ENCODE results near the gene CDH15.
"Not testable (repeated sequence)": the region's sequence is repeated elsewhere in the genome, so short reads cannot be mapped to it uniquely, and the experiment has no call there.

CDH15 gene

DNA sequence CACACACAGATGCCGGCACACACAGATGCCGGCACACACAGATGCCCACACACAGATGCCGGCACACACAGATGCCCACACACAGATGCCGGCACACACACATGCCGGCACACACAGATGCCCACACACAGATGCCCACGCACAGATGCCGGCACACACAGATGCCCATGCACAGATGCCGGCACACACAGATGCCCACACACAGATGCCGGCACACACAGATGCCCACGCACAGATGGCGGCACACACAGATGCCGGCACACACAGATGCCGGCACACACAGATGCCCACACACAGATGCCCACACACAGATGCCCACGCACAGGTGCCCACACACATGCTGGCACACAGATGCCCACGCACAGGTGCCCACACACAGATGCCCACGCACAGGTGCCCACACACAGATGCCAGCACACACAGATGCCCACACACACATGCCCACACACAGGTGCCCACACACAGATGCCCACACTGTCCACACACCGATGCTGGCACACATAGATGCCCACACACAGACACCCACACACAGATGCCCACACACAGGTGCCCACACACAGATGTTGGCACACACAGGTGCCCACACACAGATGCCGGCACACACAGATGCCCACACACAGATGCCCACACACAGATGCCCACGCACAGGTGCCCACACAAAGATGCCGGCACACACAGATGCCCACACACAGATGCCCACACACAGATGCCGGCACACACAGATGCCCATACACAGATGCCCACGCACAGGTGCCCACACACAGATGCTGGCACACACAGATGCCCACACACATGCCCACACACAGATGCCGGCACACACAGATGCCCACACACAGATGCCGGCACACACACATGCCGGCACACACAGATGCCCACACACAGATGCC, 17.2 kb downstream of the CDH15 start:
- not testable (repeated sequence) for DNase-seq

DNA sequence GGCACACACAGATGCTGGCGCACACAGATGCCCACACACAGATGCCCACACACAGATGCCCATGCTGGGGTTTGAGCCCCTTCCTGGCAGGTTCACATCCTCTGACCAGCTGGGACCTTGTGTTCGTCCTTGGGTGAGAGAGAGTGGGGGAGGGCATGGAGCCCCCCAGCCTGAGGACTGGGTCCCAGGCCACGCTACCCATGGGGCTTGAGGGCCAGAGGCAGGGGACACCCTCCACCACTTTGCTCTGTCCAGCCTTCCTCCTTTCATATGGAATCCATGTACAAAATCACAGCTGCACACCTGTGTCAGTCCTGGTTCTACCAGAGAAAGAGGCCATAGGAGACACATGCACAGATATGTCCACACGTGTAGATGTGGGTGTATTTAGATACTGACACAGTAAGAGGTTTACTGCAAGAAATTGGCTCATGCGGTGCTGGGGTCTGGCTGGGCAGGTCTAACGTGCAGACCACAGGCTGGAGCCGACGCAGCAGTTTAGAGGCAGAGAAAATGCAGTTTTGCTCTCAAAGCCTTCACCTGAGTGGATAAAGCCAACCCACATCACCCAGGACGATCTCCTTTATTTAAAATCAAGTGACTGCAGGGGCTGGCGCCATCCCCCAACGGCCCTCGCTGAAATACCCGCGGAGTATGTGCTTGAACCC, 17.9 kb downstream of the CDH15 start:
- no peak for DNase-seq

DNA sequence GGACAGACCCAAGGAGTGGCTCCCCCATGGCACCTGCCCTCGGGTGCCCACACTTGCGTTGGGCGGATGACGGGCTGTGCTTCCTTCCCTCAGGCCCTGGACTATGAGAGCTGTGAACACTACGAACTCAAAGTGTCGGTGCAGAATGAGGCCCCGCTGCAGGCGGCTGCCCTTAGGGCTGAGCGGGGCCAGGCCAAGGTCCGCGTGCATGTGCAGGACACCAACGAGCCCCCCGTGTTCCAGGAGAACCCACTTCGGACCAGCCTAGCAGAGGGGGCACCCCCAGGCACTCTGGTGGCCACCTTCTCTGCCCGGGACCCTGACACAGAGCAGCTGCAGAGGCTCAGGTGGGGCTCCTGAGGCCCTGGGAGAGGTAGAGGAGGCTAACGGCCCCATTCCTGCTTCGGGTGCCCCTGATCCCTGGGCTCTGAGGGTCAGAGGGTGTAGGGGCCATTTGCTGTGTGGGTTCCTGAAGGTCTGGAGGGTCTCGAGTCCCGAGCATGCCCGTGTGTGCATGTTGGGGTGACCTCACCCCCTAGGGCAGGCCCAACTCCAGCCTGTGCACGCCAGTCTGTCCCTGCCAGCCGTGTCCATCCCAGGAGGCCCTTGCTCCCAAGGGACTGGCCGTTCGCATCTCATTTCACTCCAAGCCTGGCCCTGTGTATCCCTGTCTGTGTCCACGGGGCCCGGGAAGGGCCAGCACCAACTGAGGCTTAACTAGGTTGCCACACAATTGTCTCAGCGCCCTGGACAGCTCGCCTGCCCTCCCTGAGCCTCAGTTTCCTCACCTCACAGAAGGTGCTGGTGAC, 18.8 kb downstream of the CDH15 start:
- no peak for DNase-seq

DNA sequence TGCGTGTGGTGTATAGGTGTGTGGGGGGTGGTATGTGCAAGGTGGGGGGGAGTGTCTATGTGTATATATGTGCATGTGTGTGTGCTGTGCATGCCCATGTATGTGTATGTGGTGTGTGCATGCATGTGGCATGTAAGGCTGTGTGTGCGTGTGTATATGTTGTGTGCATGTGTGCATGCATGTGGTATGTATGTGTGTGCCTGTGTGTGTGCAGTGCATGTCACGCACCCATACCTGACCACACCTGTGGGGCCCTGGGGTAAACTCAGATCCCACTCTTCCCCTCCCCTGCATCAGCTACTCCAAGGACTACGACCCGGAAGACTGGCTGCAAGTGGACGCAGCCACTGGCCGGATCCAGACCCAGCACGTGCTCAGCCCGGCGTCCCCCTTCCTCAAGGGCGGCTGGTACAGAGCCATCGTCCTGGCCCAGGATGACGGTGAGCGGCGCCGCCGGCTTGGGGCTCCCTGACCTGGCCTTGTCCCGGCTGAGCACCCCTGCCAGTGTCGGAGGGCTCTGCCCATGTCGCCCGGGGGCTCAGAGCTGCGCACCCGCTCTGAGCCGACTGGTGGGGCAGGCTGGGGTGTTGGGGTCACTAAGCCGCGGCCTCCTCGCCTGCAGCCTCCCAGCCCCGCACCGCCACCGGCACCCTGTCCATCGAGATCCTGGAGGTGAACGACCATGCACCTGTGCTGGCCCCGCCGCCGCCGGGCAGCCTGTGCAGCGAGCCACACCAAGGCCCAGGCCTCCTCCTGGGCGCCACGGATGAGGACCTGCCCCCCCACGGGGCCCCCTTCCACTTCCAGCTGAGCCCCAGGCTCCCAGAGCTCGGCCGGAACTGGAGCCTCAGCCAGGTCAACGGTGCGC, 19.7 kb downstream of the CDH15 start:
- no peak for DNase-seq

DNA sequence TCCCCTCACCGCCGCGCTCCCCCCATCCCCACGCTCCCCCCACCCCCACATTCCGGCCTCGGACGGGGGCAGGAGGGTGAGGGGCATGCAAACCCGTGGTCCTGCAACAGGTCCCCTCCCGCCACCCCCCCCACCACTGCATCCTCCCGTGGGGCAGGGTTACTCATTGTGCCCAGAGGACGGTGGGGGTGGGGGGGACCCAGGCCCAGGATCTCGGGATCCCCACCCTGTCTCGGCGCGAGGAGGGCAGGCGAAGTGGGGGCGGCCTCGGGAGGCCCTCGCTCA, 20.3 kb downstream of the CDH15 start:
- DNase-seq, result no peak

DNA sequence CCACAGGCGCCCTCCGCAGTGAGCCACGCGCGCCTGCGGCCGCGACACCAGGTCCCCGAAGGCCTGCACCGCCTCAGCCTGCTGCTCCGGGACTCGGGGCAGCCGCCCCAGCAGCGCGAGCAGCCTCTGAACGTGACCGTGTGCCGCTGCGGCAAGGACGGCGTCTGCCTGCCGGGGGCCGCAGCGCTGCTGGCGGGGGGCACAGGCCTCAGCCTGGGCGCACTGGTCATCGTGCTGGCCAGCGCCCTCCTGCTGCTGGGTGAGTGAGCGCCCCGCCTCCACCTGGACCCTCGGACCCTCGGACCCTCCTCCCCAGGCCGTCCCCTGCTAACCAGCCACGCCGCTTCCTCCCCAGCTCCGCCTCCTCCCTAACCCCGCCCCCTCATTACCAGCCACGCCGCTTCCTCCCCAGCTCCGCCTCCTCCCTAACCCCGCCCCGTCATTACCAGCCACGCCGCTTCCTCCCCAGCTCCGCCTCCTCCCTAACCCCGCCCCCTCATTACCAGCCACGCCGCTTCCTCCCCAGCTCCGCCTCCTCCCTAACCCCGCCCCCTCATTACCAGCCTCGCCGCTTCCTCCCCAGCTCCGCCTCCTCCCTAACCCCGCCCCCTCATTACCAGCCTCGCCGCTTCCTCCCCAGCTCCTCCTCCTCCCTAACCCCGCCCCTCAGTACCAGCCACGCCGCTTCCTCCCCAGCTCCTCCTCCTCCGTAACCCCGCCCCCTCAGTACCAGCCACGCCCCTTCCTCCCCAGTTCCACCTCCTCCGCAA, 20.8 kb downstream of the CDH15 start:
- DNase-seq, result not testable (repeated sequence)

DNA sequence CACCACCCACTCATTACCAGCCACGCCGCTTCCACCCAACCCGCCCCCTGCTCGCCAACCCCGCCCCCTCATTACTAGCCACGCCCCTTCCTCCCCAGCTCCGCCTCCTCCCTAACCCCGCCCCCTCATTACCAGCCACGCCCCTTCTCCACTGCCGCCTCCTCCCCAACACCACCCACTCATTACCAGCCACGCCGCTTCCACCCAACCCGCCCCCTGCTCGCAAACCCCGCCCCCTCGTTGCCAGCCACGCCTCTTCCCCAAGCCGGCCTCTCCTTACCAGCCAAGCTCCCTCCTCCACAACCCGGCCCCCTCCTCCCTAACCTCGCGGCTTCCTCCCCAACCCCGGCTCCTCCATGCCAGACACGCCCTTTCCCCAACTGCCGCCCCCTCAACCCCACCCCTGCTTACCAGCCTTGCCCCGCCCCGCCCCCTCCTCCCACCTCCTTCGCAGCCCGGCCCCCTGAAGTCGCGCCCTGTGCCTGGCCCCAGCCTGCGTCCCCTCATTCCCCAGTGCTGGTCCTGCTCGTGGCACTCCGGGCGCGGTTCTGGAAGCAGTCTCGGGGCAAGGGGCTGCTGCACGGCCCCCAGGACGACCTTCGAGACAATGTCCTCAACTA, 21.5 kb downstream of the CDH15 start:
- DNase-seq, result no peak

DNA sequence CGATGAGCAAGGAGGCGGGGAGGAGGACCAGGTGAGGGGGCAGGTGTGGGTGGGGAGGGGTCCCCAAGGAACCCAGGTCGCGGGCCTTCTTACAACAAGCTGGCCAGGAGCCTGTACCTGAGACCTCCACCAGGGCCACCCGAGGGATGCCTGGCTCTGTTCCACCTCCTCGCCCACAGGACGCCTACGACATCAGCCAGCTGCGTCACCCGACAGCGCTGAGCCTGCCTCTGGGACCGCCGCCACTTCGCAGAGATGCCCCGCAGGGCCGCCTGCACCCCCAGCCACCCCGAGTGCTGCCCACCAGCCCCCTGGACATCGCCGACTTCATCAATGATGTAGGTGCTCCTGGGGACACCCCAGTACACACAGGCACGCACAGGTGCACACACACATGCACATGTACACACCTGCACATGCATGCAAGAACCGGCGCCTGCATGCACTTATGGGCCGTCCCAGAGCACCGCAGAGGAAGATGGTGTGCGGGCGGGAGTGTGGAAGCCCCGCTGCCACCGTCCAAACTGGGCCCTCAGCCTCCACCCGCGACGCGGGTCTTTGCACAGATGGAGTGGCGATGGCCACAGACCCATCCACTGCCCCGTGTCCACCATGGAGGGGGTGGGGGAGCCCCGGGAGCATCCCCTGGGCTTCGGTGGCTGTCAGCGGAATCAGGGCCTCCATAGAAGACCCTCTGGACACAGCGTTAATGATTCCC, 22.2 kb downstream of the CDH15 start:
- DNase-seq, result no peak

DNA sequence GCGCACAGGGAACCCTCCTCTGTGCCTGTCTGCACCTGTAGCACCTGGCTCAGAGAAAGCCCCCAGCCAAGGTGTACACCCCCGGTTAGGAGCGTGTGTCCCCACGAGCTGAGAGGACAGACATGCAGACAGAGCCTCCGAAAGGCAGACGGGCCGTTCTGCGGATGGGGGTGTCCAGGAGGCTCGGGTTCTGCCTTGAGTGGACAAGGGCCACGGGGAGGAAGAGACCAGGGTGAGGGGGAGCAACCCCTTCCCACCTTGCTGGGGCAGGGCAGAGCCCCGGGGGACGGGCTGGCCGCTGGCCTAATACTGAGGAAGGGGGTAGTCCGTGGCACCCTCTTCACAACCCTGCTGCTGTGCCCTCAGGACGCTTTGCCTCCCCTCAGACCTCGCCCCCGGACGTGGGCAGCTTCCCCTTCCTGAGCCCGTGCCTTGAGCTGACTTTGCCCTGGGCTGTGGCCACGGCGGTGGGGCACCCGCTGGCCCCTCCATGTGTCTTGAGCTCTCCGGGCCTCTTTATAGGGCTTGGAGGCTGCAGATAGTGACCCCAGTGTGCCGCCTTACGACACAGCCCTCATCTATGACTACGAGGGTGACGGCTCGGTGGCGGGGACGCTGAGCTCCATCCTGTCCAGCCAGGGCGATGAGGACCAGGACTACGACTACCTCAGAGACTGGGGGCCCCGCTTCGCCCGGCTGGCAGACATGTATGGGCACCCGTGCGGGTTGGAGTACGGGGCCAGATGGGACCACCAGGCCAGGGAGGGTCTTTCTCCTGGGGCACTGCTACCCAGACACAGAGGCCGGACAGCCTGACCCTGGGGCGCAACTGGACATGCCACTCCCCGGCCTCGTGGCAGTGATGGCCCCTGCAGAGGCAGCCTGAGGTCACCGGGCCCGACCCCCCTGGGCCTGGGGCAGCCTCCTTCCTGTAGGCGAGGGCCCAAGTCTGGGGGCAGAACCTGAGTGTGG, 23.1 kb downstream of the CDH15 start:
- DNase-seq, result no peak

DNA sequence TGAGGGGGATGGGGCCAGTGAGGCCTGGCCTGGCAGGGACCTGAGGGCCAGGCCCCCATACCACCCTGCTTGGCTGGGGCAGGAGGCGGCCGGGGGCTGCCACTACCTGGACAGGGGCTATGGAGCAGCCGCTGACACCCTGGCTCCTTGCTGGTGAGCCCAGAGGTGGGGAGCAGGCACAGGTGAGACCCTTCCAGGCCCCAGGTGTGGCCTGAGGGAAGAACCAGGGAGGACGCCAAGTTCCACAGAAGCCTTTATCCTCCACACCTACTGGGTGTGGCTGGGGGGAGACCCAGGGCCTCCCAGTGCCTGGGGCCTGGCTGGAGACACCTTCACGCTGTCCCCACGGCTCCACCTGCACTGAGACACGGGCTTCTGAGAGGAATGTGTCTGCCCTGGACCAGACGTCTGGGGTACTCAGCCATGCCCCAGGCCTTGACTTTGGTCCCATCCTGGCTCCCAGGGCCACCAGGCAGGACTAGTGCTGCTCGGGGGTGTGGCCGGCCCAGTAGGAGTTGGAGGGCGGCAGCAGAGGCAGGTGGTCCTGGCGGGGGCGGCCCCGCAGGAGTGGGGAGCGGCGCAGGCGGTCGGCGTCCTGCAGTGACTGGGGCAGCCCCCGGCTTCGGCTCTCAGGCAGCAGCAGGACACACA, 24.1 kb downstream of the CDH15 start:
- DNase-seq, result no peak

DNA sequence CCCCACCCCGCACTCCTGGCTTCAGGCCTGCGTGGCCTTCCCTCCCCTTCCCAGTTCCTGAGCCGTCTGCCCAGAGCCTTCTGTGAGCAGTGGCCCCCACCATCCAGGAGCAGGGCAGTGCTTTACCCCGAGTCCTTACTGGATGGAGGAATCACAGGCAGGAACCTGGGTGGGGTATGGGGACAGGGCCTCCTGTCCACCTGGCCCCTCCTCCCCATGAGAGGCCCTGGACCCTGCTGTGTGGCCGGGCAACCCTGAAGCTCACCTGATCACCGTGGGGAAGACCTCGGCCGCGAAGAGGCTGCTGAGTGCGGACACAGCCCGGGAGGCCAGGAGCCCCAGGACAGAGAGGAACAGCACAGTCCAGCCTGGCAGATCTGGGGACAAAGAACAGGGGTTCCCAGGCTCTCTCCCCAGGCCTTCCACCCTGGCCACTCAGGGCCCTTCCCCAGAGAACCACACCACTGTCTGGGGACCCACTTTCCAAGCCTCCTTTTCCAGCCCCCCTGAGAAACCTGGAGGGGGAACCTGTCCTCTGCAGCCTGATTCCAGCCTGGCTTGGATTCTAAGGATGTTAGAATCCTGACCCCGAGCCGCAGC, 25.6 kb downstream of the CDH15 start:
- DNase-seq, result no peak

DNA sequence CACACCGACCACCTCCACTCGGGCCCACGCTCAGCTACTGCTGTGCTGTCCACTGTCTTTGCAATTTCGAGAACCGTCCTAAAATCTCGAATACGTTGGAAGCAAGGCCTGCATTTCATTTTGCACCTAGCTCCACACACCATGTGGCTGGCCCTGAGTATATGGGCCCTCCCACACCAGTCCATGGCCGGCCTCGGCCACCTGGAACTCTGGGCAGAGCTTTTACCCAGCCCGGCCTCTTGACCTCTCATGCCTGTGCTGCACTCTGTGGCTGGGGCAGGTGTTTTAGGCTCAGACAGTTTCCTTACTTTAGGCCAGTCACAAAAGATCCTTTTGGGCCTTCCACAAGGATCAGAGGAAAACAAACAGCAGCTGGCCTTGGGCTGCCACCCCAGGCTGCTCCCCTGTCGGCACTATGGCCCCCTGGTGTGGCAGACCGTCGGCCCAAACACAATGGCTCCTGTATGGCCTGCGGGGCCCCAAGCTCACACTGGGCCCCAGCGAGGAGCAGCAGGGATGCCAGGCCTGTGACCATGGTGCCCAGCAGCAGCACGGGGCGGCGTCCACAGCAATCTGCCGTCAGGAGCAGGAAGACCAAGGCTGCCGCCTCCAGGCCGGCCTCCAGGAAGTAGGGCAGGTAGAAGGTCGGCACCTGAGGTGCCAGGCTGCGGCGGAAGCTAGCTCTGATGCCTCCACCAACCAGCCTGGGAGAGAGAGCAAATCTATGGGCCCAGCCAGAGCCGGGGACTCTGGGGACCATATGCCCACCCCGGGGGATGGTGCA, 26.3 kb downstream of the CDH15 start:
- no peak for DNase-seq

DNA sequence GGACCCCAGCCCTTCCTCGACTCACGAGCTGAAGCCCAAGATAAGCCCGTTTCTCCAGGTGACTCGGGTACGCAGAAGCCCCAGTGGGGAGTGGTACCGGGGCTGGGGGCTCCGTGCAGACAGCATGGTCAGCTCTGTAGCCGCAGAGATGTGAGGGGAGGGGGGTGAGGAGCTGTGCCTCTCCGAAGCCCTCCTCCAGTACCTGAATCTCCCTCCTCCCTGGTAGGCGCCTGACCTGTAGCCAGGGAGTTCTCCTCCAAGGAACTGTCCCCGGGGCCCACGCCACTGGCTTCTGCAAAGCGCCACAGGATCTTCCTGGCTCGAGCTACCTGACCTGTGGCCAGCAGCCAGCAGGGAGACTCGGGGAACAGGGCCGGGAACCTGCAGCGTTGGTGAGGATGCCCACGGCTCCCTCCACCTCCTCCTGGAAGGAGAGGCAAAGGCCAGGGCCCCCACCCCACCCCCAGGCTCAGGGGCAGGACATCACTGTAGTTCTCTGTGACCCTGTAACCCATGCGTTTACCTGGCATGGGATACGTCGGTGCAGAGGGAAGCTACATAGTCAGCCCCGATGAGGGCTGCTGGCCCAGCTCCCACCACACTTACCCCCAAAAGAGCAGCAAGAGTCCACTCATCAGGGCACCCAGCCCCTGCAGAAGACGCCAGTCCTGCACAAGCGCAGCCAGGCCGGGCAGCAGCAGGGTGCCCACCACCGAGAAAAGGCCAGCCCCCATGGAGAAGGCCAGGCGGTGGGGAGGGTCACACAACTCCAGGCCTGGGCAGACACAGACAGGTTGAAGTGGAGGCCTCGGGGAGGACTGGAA, 27.1 kb downstream of the CDH15 start:
- DNase-seq, result no peak

DNA sequence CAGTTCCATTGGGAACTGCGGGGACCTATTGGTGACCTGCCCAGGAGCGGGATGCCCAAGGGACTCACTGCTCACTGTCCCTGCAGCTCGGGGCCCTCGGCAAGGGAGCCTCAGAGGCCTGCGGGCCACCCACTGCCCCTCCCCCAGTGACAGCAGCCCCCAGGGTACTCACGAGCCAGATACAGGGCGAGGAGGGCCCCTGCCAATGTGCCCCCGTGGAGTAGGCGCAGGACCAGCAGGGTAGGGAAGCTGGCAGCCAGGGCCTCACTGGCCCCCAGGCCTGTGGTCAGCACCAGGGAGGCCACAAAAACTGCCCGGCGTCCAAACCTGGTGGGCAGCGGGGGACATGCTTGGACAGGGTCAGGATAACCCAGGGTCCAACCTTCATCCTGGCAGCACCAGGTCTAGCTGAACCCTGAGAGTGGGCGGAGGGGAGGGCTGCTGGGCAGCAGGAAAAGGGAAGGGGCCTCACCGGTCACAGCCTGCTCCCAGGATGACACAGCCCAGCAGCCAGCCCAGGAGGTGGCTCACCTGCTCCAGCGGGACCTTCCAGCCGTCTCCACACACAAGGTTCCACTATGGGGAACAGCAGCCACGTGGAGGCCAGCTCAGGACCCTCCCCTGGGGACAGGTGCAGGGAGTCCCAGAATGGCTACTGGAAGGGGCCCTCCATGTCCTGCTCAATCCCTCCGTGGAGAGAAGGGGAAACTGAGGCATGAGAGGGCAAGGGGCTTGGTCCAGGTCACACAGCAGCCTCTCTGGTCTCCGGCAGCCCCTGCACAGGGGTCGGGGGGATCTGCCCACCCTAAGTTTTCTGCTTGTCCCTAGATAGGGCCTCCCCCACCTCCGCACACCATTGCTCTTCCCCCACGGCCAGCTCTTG, 27.9 kb downstream of the CDH15 start:
- DNase-seq, result no peak

DNA sequence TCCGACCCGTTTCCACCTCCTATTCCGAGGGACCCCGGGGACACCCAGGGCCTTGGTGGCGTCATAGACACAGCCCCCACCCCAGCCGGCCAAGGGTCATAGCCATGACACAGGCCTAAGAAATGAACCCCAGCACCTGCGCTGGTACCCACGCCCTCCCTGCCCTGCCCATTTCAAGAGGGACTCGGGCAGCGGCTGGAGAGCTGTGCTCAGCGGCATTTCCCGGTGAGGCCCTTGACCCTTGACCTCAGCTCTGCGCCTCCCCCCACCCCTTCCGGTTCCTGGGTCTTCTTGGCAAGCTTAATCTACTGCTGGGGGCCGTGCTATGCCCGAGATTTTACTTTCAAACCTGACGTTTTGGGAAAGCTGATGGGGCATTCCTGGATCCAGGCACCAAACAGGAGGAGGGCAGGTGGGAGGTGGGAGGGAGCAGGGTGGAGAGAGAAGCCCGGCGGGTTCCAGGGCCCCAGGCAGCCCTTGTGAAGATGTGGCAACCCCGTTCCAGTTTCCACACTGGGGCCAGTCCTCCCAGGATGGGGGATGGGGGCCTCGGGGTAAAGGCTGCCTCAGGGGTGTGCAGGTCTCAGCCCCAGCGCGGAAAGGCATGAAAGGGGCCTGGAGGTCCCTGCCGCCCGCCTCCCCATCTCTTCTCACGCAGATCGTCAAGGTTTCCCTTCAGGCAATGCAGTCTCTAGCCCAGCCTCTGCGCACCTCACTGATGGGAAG, 28.7 kb downstream of the CDH15 start, which contains the start of gene SLC22A31:
Gene SLC22A31 (minus strand): TSS at position 414 of the 726 bp plus-strand sequence. CDS start 36 bp downstream, at position 378.
- DNase-seq, result no peak
